Measurements from ENCODE around the gene EXOC3L2. TPM values are rescaled to one million over a fixed set of nuclear protein-coding genes. Genes with fewer than 3 reads are reported as not detected.
"Not testable (repeated sequence)": the region's sequence is repeated elsewhere in the genome, so short reads cannot be mapped to it uniquely, and the experiment has no call there.

EXOC3L2 gene
- 0.34 TPM in 1 of 2 replicates, not detected in the other for total RNA-seq (2014; rRNA removed; shearing (Covaris generic))

- no peak for DNase-seq (ENCODE audit: low spot score)
Observed at GRCh38 chr19:45245334-45245787, at the start of gene EXOC3L2. Gene EXOC3L2 (minus strand): TSS chr19:45245407. CDS start chr19:45239045, 6,362 bp downstream.

- no peak for DNase-seq (ENCODE audit: low spot score)
Observed at GRCh38 chr19:45294291-45295029, 49.3 kb upstream of the EXOC3L2 start.

GRCh38 chr19:45293682-45294081 is 48.5 kb upstream of the EXOC3L2 start:
- DNase-seq (ENCODE audit: low spot score) = no peak

- DNase-seq (ENCODE audit: low spot score) = no peak
Observed at GRCh38 chr19:45291834-45292233, 46.6 kb upstream of the EXOC3L2 start.

GRCh38 chr19:45290381-45290931 is 45.2 kb upstream of the EXOC3L2 start:
- DNase-seq (ENCODE audit: low spot score) = no peak

GRCh38 chr19:45283443-45284033 is 38.3 kb upstream of the EXOC3L2 start:
- no peak for DNase-seq (ENCODE audit: low spot score)

- DNase-seq (ENCODE audit: low spot score) = no peak
Observed at GRCh38 chr19:45280471-45280961, 35.3 kb upstream of the EXOC3L2 start.

- no peak for DNase-seq (ENCODE audit: low spot score)
Observed at GRCh38 chr19:45279587-45280192, 34.5 kb upstream of the EXOC3L2 start.

GRCh38 chr19:45278087-45278486 is 32.9 kb upstream of the EXOC3L2 start:
- no peak for DNase-seq (ENCODE audit: low spot score)

- DNase-seq (ENCODE audit: low spot score) = no peak
Observed at GRCh38 chr19:45276284-45276687, 31.1 kb upstream of the EXOC3L2 start.

GRCh38 chr19:45275370-45275971 is 30.3 kb upstream of the EXOC3L2 start:
- DNase-seq (ENCODE audit: low spot score) = no peak

GRCh38 chr19:45273521-45273855 is 28.3 kb upstream of the EXOC3L2 start:
- DNase-seq (ENCODE audit: low spot score) = no peak

- DNase-seq (ENCODE audit: low spot score) = no peak
Observed at GRCh38 chr19:45271735-45272108, 26.5 kb upstream of the EXOC3L2 start.

GRCh38 chr19:45271098-45271734 is 26.0 kb upstream of the EXOC3L2 start:
- no peak for DNase-seq (ENCODE audit: low spot score)

GRCh38 chr19:45269939-45270338 is 24.7 kb upstream of the EXOC3L2 start:
- not testable (repeated sequence) for DNase-seq (ENCODE audit: low spot score)

- no peak for DNase-seq (ENCODE audit: low spot score)
Observed at GRCh38 chr19:45267296-45267695, 22.1 kb upstream of the EXOC3L2 start.

GRCh38 chr19:45265375-45265774 is 20.2 kb upstream of the EXOC3L2 start:
- no peak for DNase-seq (ENCODE audit: low spot score)

GRCh38 chr19:45264781-45265317 is 19.6 kb upstream of the EXOC3L2 start:
- DNase-seq (ENCODE audit: low spot score) = no peak

- DNase-seq (ENCODE audit: low spot score) = no peak
Observed at GRCh38 chr19:45263013-45263412, 17.8 kb upstream of the EXOC3L2 start.

GRCh38 chr19:45262570-45262969 is 17.4 kb upstream of the EXOC3L2 start:
- no peak for DNase-seq (ENCODE audit: low spot score)

GRCh38 chr19:45258862-45259261 is 13.7 kb upstream of the EXOC3L2 start:
- no peak for DNase-seq (ENCODE audit: low spot score)
